ENCODE measurements around the gene PDE8A.
A peak's percentile ranks its signal among the peaks of the same experiment; 100 is the strongest.

Gene PDE8A

GRCh38 chr15:84981711-84982300 is at the start of gene PDE8A:
TSS of gene PDE8A (plus strand) at chr15:84981856. CDS start at chr15:84982163, 307 bp downstream.
- DNase-seq (ENCODE audit: low read depth) = no peak

GRCh38 chr15:84934942-84935729 is 46.5 kb upstream of the PDE8A start:
- DNase-seq (ENCODE audit: low read depth) = no peak

- no peak for DNase-seq (ENCODE audit: low read depth)
Observed at GRCh38 chr15:84937144-84937543, 44.5 kb upstream of the PDE8A start.

GRCh38 chr15:84938726-84939125 is 42.9 kb upstream of the PDE8A start:
- no peak for DNase-seq (ENCODE audit: low read depth)

GRCh38 chr15:84940399-84940798 is 41.3 kb upstream of the PDE8A start:
- no peak for DNase-seq (ENCODE audit: low read depth)

GRCh38 chr15:84942456-84942855 is 39.2 kb upstream of the PDE8A start:
- no peak for DNase-seq (ENCODE audit: low read depth)

GRCh38 chr15:84944311-84944710 is 37.3 kb upstream of the PDE8A start:
- no peak for DNase-seq (ENCODE audit: low read depth)

- DNase-seq (ENCODE audit: low read depth) = no peak
Observed at GRCh38 chr15:84944861-84945260, 36.8 kb upstream of the PDE8A start.

- no peak for DNase-seq (ENCODE audit: low read depth)
Observed at GRCh38 chr15:84946772-84947489, 34.7 kb upstream of the PDE8A start.

- peak; percentile 99 for DNase-seq (ENCODE audit: low read depth)
Observed at GRCh38 chr15:84947947-84948830, 33.5 kb upstream of the PDE8A start.

GRCh38 chr15:84949043-84949442 is 32.6 kb upstream of the PDE8A start:
- DNase-seq (ENCODE audit: low read depth) = peak; percentile 75

- no peak for DNase-seq (ENCODE audit: low read depth)
Observed at GRCh38 chr15:84949845-84950569, 31.6 kb upstream of the PDE8A start.

- no peak for DNase-seq (ENCODE audit: low read depth)
Observed at GRCh38 chr15:84950570-84951111, 31.0 kb upstream of the PDE8A start.

- no peak for DNase-seq (ENCODE audit: low read depth)
Observed at GRCh38 chr15:84951736-84952135, 29.9 kb upstream of the PDE8A start.

- no peak for DNase-seq (ENCODE audit: low read depth)
Observed at GRCh38 chr15:84953136-84953535, 28.5 kb upstream of the PDE8A start.

- no peak for DNase-seq (ENCODE audit: low read depth)
Observed at GRCh38 chr15:84953726-84954125, 27.9 kb upstream of the PDE8A start.

- peak; percentile 70 for DNase-seq (ENCODE audit: low read depth)
Observed at GRCh38 chr15:84955089-84955848, 26.4 kb upstream of the PDE8A start.

GRCh38 chr15:84956199-84956598 is 25.5 kb upstream of the PDE8A start:
- DNase-seq (ENCODE audit: low read depth) = no peak

- DNase-seq (ENCODE audit: low read depth) = no peak
Observed at GRCh38 chr15:84960391-84961113, 21.1 kb upstream of the PDE8A start.

- DNase-seq (ENCODE audit: low read depth) = no peak
Observed at GRCh38 chr15:84961114-84961452, 20.6 kb upstream of the PDE8A start.

Measured in stromal cell of bone marrow (primary cell).